ENCODE measurements around the gene RP9.

RP9 gene, protein sequence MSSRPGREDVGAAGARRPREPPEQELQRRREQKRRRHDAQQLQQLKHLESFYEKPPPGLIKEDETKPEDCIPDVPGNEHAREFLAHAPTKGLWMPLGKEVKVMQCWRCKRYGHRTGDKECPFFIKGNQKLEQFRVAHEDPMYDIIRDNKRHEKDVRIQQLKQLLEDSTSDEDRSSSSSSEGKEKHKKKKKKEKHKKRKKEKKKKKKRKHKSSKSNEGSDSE

GRCh38 chr7:33109005-33109757 is at the start of gene RP9:
RP9 (minus strand) TSS chr7:33109404; CDS start chr7:33109372, 32 bp downstream.
- peak; percentile 81 for DNase-seq
- in situ Hi-C loops (cut with MboI; ENCODE audit: low pct_unique_long_range_greater_than_20kb, low sequenced_read_pairs): no loop called here

- in situ Hi-C loops (cut with MboI; ENCODE audit: low pct_unique_long_range_greater_than_20kb, low sequenced_read_pairs): no loop called here
- DNase-seq: no peak
Observed at GRCh38 chr7:33157781-33158180, 48.6 kb upstream of the RP9 start.

DNA sequence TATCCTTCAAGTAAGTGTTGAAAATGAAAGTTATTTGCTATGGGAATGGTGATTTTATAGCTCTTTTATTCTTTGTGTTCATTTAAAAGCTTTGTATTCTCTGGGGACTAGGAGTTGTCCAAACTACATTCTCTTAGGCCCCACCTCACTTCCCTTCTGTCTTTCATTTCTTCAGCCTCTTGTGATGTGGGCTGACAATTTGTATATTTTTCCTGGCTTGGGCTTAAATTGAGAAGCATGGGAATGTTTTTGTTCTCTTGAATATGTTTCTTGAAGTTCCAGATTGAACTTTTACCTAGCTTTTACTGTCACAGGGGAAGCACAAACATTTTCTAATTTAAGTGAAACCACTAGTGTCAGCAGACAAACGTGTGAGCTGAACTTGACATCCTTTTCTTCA is 48.1 kb upstream of the RP9 start:
- no peak for DNase-seq
- in situ Hi-C loops (cut with MboI; ENCODE audit: low pct_unique_long_range_greater_than_20kb, low sequenced_read_pairs): no loop called here

DNA sequence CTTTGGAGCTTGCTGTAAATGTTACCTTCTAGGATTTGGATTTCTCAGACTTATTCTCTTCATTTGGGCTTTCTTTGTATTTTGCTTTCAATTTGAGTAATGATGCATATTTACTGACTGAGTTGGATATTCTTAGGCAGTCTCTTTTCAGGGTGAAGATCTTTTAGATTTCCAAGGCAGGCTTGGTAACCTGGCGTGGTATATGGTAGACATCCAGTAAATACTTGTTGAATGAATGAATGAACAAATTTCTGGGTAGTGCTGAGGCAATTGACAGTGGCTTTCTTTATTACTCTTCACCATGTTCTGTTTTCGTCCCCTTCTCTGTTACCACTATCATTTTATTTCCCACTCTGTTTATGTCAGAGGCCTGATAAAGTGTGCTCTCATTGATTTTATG is 47.2 kb upstream of the RP9 start:
- in situ Hi-C loops (cut with MboI; ENCODE audit: low pct_unique_long_range_greater_than_20kb, low sequenced_read_pairs): no loop called here
- DNase-seq: no peak

- in situ Hi-C loops (cut with MboI; ENCODE audit: low pct_unique_long_range_greater_than_20kb, low sequenced_read_pairs): no loop called here
- no peak for DNase-seq
Observed at GRCh38 chr7:33155811-33156210, 46.6 kb upstream of the RP9 start.

- in situ Hi-C loops (cut with MboI; ENCODE audit: low pct_unique_long_range_greater_than_20kb, low sequenced_read_pairs): no loop called here
Observed at GRCh38 chr7:33152087-33152486, 42.9 kb upstream of the RP9 start.

DNA sequence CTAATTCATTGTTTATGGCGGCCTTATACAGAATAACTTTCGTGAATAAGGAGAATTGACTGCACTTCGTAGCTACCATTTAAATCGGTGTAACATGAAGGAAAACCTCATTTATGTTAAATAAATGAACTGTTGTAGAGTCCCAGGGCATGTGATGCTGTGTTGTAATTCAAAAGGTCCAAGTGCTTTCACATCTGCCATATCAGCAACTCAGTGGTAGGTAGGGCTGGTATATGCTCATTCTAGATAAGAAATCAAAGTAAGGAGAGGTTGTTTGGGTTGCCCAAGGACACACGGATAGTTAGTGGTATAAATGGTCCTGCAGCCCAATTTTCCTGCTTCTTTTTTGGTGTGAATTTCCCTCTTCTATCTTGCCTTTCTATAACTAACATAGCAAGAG is 36.0 kb upstream of the RP9 start:
- in situ Hi-C loops (cut with MboI; ENCODE audit: low pct_unique_long_range_greater_than_20kb, low sequenced_read_pairs): no loop called here

More at GRCh38 chr7:33152087-33152486, 42.9 kb upstream of the RP9 start:
- no peak for DNase-seq

DNA sequence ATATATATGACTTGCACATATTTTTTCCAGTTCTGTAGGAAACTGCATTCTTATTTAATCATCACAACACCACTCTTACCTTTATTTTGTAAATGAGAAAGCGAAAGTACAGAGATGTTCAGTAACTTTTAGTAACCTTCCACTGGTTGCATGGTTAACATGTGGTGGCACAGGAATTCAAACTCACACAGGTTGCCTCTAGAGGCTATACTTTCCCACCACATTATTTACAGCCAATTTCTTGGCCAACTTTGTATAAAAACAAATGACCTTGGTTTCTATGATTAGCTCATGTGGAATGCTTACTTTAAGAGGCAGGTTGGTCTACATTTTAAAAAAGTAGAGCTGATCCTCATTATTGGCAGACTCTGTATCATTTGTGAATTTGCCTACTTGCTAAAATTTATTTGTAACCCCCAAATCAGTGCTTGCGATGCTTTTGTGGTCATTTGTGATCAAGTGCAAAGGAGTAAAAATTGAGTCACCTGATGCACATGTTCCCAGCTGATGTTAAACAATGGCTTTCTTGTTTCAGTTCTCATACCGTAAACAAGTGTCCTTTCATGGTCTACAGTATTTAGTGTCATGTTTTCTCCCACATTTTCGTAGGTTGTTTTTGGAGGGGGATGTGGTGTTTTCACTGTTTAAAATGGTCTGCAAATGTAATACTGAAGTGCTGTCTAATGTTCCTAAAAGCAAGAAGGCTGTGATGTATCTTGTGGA is 35.0 kb upstream of the RP9 start:
- no peak for DNase-seq
- in situ Hi-C loops (cut with MboI; ENCODE audit: low pct_unique_long_range_greater_than_20kb, low sequenced_read_pairs): no loop called here

More for the DNA sequence above, 36.0 kb upstream of the RP9 start:
- DNase-seq: no peak

- in situ Hi-C loops (cut with MboI; ENCODE audit: low pct_unique_long_range_greater_than_20kb, low sequenced_read_pairs): no loop called here
- no peak for DNase-seq
Observed at GRCh38 chr7:33142585-33142984, 33.4 kb upstream of the RP9 start.

- in situ Hi-C loops (cut with MboI; ENCODE audit: low pct_unique_long_range_greater_than_20kb, low sequenced_read_pairs): no loop called here
- DNase-seq: no peak
Observed at GRCh38 chr7:33137103-33137502, 27.9 kb upstream of the RP9 start.

DNA sequence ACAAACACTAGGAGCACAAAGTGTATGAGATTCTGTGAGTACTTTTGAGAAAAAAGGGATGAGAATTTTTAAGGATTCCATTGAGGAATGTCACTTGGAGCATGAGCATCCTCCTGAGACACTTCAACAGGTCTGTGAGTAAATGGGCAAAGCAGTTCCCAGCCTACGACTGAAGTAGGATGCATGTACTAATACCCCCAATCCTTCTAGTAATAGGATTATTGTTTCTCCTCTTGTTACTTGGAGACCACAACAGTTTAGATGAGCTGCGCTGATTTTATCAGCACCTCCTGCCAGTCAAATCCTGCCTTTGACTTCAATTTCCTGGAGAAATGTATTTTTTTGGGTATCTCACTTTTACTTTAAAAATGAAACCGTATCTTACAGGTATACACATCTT is 21.0 kb upstream of the RP9 start:
- peak; percentile 4 for DNase-seq
- in situ Hi-C loops (cut with MboI; ENCODE audit: low pct_unique_long_range_greater_than_20kb, low sequenced_read_pairs): no loop called here

GRCh38 chr7:33129806-33130153 is 20.6 kb upstream of the RP9 start:
- peak; percentile 5 for DNase-seq

GRCh38 chr7:33128990-33129805 is 20.0 kb upstream of the RP9 start, which contains the start of gene BBS9:
BBS9 (plus strand) TSS chr7:33129564; CDS start chr7:33146253, 16,689 bp downstream.
- peak; percentile 98 for DNase-seq
- in situ Hi-C loops (cut with MboI; ENCODE audit: low pct_unique_long_range_greater_than_20kb, low sequenced_read_pairs): no loop called here

More at GRCh38 chr7:33129806-33130153, 20.6 kb upstream of the RP9 start:
- in situ Hi-C loops (cut with MboI; ENCODE audit: low pct_unique_long_range_greater_than_20kb, low sequenced_read_pairs): no loop called here

- no peak for DNase-seq
- in situ Hi-C loops (cut with MboI; ENCODE audit: low pct_unique_long_range_greater_than_20kb, low sequenced_read_pairs): no loop called here
Observed at GRCh38 chr7:33128631-33128989, 19.4 kb upstream of the RP9 start.

DNA sequence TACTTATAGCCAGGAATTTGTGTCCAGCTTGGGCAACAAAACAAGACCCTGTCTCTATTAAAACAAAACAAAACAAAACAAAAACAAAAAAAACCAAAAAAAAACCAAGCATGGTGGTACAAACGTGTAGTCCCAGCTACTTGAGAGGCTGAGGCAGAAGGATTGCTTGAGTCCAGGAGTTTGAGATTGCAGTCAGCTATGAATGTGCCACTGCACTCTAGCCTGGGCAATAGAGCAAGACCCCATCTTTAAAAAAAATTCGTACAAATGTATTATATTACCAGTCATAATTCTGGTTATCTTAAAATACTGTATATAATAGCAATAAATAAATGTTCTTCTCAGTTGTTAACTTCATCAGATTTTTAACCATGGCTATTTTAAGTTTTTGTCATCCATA is 17.9 kb upstream of the RP9 start:
- DNase-seq: no peak
- in situ Hi-C loops (cut with MboI; ENCODE audit: low pct_unique_long_range_greater_than_20kb, low sequenced_read_pairs): no loop called here

GRCh38 chr7:33118383-33118782 is 9.2 kb upstream of the RP9 start:
- DNase-seq: no peak
- in situ Hi-C loops (cut with MboI; ENCODE audit: low pct_unique_long_range_greater_than_20kb, low sequenced_read_pairs): no loop called here

DNA sequence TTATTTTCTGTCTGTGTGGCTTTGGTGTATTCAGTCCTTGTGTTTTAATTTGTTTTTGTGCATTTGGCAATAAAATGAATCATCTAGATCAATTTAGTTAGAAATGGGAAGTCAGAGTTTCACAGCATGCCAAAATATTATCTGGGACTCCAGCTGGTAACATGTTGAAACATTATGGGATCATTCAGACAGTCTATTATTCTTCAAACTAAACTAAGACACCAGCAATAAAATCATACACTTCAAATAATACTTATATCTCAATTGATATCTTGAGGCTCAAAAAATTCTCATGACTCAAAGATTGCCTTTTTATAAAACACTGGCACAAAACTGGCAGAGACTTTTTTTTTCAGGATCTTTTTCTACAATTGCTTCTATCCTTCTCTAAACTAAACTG is 5.8 kb upstream of the RP9 start:
- in situ Hi-C loops (cut with MboI; ENCODE audit: low pct_unique_long_range_greater_than_20kb, low sequenced_read_pairs): no loop called here
- DNase-seq: no peak

- no peak for DNase-seq
- in situ Hi-C loops (cut with MboI; ENCODE audit: low pct_unique_long_range_greater_than_20kb, low sequenced_read_pairs): no loop called here
Observed at GRCh38 chr7:33111614-33112013, 2.4 kb upstream of the RP9 start.

- DNase-seq: no peak
- in situ Hi-C loops (cut with MboI; ENCODE audit: low pct_unique_long_range_greater_than_20kb, low sequenced_read_pairs): no loop called here
Observed at GRCh38 chr7:33109758-33110238, 594 bp upstream of the RP9 start.

Measured in KBM-7 (cell line).